GM21526 (cell line): Measurements from ENCODE around the gene FARSB.
"Not testable (repeated sequence)": the region's sequence is repeated elsewhere in the genome, so short reads cannot be mapped to it uniquely, and the experiment has no call there.

Experiments
- ATAC-seq: cut with Tn5 transposase; IDR thresholded peaks from one replicate; pipeline ENCODE4 v1.9.1; 2021; ENCODE audit warnings: moderate library complexity; ENCODE audit not compliant: unreplicated experiment, low FRiP score

The FARSB gene

DNA sequence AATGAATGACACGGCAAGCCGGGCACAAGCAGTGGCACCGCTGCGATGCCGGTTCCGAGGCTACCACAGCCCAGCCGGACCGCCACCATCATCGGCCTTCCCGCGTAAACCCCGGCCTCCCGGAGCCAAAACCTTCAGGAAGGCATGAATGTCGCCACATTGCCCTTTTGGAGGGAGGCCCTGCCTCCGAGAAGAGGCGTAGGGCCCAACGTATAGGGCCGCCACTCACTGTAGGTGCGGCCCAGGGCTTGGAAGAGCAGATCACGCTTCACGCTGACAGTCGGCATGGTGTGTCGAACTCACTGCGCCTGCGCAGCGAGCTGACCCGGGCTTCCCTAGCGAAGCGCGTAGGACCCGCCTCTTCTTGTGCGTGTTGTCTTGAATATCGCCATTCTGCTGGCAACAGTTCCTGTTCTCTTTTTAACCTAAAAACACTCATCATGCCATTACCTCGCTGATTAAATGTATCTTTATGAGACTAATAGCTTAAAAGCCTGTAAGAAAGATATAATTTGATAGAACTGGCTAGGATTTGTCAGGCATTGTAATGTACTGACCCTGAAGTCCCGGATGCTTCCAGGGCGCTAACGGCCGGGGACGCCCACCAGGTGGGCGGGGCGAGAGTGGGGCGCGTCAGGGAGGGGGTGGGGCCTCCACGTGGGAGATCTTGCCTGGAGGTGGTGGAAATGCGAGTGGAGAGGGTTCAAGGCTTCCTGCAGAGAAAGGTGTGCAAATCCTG, at the start of gene FARSB:
FARSB (minus strand) TSS at position 306 of the 739 bp plus-strand sequence; CDS start at position 287, 19 bp downstream.
- ATAC-seq = peak; percentile 90

DNA sequence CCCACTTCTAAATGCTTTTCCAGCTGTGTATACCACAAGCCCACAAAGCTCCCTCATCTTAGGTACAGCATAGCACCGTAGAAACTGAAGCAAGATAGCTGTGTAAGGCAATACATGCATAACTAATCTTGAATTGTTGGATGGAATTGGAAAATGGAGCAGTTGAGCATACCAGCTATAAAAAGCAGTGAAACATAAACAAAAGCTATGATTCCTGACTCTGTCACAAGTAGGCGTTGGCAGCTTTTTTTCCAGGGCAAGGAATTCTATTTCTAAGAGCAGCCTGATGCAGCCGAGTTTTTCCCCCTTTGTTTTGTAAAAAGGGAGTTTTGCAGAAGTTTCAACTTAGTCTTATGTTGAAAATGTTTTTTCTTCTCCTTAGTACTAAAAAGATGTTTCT, 48.0 kb upstream of the FARSB start:
- no peak for ATAC-seq

DNA sequence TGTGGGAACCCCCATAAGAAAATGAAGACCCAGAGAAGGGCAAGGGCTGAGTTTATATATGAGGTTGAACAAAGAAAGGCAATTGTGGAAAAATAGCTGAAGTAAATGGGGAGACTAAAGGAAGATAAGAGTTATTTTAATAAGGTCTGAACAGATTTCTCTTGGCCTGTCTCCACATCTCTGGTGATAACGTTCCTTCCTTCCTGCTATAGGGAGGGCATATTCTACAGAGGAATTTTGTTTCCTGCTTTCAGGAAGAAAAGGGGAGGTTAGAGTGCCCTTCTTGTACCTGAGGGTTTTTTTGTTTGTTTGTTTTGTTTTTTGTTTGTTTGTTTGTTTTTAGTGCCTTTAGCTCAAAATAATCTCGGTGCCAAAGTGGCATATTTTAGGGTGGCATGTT, 47.2 kb upstream of the FARSB start:
- no peak for ATAC-seq

DNA sequence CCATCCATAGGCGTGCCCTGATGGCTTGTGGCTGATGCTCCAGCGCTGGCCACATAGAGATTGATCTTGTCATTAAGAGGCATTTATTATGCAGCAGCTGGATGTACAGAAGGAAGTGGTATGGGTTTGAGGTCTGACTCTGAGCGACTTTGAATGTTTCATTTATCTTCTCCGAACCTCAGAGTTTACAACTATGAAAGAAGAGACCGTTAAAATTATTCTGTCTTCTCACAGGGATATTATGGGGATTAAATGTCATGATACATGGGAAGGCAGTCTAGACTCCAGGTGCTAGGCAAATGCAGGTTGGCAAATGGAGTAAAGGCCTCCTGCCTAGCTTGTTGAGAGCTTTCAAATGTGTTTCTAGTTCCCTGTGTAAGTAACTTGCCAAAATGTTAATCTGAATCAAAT, 45.8 kb upstream of the FARSB start:
- no peak for ATAC-seq

DNA sequence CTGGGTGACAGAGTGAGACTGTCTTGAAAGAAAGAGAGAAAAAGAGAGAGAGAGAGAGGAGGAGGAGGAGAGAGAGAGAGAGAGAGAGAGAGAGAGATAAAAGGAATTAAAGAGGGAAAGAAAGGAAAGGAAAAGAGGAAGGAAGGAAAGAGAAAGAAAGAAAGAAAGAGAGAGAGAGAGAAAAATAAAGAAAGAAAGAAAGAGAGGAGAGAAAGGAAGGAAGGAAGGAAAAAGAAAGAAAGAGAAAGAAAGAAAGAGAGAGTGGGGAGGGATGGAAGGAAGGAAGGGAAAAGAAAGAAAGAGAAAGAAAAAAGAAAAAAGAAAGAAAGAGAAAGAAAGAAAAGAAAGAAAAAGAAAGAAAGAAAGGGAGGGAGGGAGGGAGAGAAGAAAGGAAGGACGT, 45.3 kb upstream of the FARSB start:
- no peak for ATAC-seq

DNA sequence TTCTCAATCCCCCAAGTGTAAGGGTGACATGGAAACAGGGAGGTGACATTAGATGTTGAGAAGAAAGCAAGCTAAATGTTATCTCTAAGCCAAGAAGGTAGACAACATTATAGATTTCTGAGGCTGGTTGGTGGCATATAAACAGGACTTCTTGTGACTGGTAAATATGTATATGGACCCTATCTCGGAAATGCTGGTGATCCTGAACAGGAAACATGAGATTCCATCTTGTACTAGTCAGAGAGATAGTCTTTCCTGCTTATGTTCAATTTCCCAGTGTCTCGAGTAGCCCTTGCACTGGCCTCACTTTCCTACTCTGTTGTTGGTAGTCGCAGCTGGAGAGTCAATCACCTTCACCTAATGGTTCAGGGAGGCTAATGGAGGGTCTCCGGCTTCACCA, 42.4 kb upstream of the FARSB start:
- no peak for ATAC-seq

DNA sequence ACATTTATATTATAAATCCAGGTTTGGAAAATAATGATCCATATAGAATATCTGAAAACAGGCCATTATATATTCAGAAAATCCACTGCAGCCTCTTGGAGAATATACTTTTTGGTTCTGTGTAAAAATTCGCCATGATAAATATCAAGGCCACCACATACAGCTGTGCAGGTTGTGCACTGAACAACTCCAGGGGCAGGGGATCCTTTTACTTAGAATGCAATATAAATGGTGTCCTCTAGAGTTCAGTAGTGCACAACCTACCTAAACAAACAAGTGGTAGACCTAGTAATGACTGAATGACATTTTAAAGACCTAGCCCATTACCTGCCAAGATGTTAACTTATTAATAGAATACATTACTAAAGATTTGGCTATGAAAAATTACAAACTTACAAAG, 37.9 kb upstream of the FARSB start:
- ATAC-seq = peak; percentile 62

GRCh38 chr2:222693413-222693812, 37.5 kb upstream of the FARSB start:
- not testable (repeated sequence) for ATAC-seq

GRCh38 chr2:222690564-222691200, 34.8 kb upstream of the FARSB start:
- ATAC-seq = peak; percentile 94

DNA sequence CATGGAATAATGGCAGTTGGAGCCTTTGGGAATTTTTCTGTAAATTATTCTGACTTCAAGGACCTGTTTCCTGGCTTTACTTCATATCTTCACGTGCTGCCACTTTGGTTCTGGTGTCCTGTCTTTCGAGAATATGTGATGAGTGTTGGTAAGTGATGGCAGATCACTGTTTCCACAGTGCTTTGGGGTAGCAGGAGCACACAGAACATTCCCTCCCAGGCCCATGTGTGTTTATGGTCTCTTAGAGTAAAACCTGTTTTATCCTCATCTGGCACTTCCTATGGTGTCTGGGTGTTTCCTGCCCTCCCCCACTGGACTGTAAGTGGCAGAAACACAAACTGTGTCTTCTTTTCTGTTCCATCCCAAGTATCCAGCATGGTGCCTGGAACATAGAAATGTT, 33.4 kb upstream of the FARSB start:
- no peak for ATAC-seq

GRCh38 chr2:222688917-222689316, 33.0 kb upstream of the FARSB start:
- ATAC-seq = no peak

- no peak for ATAC-seq
Observed at GRCh38 chr2:222686086-222686750, 30.3 kb upstream of the FARSB start.

GRCh38 chr2:222683805-222684204, 27.9 kb upstream of the FARSB start:
- ATAC-seq = no peak

DNA sequence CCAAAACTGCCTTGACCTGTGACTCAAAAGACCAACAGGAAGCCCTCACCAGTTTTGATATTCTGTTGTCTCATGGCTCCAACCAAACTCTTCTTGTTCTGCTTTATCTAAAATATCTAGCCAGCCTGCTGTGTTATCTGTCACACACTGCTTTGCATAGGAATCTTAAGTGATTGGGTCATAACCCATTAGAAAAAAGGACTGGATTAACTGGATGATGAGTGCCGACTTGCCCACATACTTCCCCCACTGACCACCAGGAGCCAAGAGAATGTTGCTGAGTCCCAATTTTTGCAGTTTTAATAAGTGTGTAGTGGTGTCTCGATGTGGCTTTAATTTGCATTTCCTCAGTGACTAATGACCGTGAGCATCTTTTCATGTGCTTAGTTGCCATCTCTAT, 22.1 kb upstream of the FARSB start:
- no peak for ATAC-seq

GRCh38 chr2:222673883-222674282, 18.0 kb upstream of the FARSB start:
- ATAC-seq = no peak

GRCh38 chr2:222673273-222673672, 17.4 kb upstream of the FARSB start:
- ATAC-seq = no peak

DNA sequence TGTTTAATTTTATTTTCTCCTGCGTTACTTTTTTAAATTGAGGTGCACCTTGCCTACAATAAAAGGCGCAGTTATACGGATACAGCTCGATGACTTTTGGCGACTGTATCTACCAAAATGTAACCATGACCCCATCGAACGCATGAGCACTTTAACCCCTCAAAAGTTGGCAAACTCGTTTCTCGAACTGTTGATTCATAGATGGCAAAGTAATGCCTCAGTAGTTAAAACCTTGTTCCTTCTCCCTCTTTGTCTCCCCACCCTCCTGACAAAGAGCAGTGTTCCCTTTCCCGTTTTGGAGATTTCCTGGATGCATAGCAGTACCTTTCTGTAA, 16.1 kb upstream of the FARSB start:
- ATAC-seq = no peak

DNA sequence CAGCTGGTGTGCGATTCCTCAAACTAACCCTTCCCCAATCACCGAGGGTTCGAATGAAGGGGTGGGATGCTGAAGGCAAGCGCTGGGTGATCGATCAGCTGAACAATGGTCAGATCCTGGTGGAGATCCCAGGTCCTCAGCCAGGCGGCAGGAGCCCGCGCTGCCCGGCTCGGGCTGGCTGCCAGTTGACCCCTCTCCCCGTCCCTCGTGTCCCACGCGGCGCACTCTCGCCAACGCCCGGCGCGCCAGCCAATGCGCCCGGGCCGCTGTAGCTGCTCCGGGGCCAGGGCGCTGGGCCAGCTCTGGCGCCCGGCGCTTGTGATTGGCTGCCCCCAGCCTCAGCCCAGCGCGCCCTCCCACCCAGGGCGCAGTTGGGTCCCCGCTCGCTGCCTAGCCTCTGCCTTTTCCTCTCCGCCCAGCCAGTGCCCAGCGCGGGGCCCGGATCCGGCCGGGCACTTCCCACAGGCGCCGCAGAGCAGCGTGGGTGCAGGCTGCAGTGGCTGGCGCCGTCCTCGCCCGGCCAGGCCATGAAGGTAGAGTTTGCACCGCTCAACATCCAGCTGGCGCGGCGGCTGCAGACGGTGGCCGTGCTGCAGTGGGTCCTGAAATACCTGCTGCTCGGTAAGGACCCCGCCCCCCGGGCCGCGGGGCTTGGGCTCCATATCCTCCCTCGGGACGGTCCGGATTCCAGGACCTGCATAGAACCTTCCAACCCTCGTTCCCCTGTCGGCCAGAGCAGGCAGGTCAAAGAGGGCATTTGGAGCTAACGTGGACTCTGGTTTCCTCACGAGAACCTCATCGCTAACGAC, 15.6 kb upstream of the FARSB start, which contains the start of gene MOGAT1:
MOGAT1 (plus strand) TSS at position 400 of the 809 bp plus-strand sequence; CDS start at position 528, 128 bp downstream.
- ATAC-seq = no peak

- no peak for ATAC-seq
Observed at GRCh38 chr2:222670191-222671038, 14.5 kb upstream of the FARSB start.

DNA sequence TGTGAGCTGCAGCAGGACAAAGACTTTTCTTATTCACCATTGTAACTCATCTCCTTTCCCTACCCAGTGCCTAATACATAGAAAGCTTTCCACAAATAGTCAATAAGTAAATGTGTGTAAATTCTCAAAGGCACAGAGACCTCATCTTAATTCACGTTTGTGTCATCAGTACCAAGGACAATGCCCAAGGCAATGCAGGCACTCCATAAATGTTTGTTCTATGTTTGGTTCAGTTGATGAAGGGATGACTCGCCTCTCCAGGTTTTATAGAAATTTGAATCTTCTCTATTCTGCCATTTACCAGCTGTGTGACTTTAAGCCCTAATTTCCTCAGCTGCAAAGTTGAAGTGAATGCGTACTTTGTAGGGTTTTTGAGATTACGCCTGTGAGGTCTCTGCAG, 13.5 kb upstream of the FARSB start:
- no peak for ATAC-seq
